Erythroblast (primary cell): ENCODE measurements around the gene CXXC5.
A peak's percentile ranks its signal among the peaks of the same experiment; 100 is the strongest.

Experiments used
- DNase-seq, 2 experiments: peaks; one replicate each; lab custom pipeline; 2025; lab: John Stamatoyannopoulos, UW
- GATA1 ChIP-seq: IDR thresholded peaks from 2 replicates; pipeline ENCODE4 v1.6.1; 2011; ENCODE audit warnings: low read depth, mild to moderate bottlenecking, control low read depth, low read length, moderate library complexity
- POLR2A ChIP-seq: IDR thresholded peaks from 2 replicates; pipeline ENCODE4 v1.6.1; 2011; ENCODE audit warnings: mild to moderate bottlenecking, low read length

CXXC5 gene

GRCh38 chr5:139700711-139701055 is 52.5 kb downstream of the CXXC5 start:
- TF ChIP-seq GATA1 = no peak
- TF ChIP-seq POLR2A = no peak
- DNase-seq = peak in 1 of 2 experiments; percentile 23

- TF ChIP-seq GATA1 (no peak), POLR2A (no peak)
- no peak for DNase-seq
Observed at GRCh38 chr5:139701056-139701741, 53.0 kb downstream of the CXXC5 start.

DNA sequence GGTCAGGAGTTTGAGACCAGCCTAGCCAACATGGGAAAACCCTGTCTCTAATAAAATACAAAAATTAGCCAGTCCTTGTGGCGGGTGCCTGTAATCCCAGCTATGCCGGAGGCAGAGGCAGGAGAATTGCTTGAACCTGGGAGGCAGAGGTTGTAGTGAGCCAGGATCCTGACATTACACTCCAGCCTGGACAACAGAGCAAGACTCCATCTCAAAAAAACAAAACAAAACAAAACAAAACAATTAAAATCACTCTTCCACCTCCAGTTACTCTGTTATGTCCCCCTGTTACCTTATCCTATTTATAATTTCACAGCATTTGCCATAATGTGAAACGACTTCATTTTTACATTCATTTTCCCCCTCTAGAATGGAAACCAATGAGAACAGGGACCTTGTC is 54.4 kb downstream of the CXXC5 start:
- DNase-seq = no peak
- TF ChIP-seq POLR2A = no peak
- no peak for TF ChIP-seq GATA1

GRCh38 chr5:139704748-139705147 is 56.6 kb downstream of the CXXC5 start:
- DNase-seq = no peak
- no peak for TF ChIP-seq GATA1
- TF ChIP-seq POLR2A = no peak

- no peak for DNase-seq
- no peak for TF ChIP-seq GATA1
- TF ChIP-seq POLR2A = no peak
Observed at GRCh38 chr5:139705191-139705590, 57.0 kb downstream of the CXXC5 start.

DNA sequence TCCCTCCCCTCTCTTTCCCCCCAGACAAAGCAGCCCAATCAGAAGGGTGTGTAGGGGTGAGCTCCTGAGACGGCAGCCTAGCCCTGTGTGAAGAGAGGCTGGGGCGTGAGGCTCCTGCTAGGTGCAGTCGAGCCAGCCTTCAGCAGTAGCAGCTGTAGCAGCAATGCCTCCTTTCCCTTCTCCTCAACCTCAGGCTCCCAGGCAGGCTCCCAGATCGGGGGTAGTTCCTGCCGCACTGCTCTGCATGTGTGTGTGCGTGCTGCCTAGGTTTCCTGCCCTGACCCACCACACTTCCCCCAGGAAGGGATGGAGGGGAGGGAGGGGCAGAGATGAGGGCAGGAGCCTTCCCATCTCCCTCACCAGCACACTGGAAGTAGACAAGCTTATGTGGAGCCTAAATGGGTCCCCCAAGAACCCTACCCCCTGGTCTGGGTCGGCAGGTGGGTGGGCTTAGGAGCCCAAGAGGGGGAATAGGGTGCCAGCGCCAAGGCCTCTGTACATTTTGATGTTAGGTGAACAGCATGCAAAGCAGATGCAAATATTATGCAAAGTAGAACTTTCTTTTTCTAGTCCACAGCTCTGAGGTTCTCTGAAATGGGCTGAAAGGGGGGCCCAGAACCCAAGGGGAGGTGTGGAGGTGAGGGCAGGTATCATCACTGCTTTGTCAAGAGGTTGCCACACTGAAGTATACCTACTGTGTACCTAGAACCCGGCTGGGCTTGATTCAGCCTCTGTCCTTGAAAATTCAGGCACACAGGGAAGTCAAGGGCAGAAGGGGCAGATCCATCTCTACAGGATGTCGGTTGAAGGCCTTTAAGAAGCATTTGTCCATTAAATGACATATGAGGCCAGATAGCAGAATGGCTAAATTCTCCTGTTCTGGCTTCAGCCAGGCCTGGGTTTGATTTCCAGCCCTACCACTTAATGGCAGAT is 57.8 kb downstream of the CXXC5 start:
- no peak for DNase-seq
- TF ChIP-seq POLR2A (no peak), GATA1 (no peak)

- no peak for DNase-seq
- TF ChIP-seq GATA1 (no peak), POLR2A (no peak)
Observed at GRCh38 chr5:139707445-139708003, 59.4 kb downstream of the CXXC5 start.

DNA sequence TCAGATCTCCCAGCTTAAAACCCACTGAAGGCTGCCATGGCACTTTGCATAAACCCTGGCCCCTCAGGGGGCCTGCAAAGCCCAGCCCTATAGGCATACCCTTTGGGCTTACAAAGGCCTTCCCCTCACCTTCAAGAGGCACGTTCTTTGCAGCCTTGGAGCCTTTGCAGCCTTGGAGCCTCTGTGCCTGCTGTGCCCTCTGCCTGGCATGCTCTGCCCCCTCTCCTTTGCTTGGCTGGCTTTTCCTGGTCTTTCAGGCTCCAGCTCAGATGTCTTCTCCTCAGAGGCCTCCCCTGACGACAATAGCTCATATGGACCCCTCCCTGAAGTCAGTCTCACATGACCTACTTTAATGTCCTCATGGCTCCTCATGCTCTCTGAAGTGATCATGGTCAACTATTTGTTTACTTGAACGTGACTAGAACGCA is 60.3 kb downstream of the CXXC5 start:
- DNase-seq = no peak

DNA sequence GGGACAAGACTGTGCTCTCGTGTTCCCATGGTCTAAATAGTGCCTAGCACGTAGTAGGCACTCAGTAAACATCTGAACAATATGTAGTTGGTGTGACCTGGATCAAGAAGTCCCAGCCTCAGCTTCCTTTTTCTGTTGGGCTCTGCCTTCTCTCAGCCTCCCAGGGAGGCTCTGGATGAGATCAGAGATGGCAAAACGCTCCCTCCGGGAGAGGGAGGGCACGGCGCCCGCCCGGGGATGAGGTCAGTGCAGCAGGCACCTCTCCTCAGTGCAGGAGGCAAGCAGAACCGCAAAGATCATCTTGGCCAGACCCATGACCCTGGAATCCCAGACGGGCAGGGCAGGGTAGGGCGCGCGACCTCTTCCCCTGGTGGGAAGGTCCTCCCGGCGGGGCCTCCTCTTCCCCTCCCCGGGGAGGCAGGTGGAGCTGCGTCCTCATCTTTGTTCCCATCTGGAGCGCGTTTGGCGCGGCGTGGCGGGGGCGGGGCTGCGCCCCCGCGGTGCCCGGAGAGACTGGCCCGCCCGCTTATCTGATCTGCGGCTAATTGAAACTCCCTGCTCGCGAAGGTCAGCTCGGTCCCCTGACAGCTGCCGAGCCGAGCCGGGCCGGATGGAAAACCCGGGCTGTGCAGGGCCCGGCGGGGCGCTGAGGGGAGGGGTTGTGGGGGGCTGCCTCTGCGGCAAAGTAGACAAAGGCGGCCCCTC is 60.9 kb downstream of the CXXC5 start:
- no peak for TF ChIP-seq POLR2A
- peak; percentile 83 for TF ChIP-seq GATA1
- peak; percentile 59 to 70 for DNase-seq

More for the DNA sequence above, 60.3 kb downstream of the CXXC5 start:
- TF ChIP-seq GATA1 (no peak), POLR2A (no peak)

- TF ChIP-seq POLR2A (no peak), GATA1 (no peak)
- DNase-seq = peak; percentile 49 to 59
Observed at GRCh38 chr5:139709582-139710318, 61.6 kb downstream of the CXXC5 start.

- DNase-seq = peak; percentile 52 to 66
- TF ChIP-seq GATA1 = no peak
- no peak for TF ChIP-seq POLR2A
Observed at GRCh38 chr5:139710319-139711066, 62.3 kb downstream of the CXXC5 start.
